Pons (tissue), 1 donor: ENCODE measurements around the gene MTHFD1L.
"Not testable (repeated sequence)": the region's sequence is repeated elsewhere in the genome, so short reads cannot be mapped to it uniquely, and the experiment has no call there.

Experiments used
- DNase-seq: peaks from one replicate; pipeline ENCODE4 v3.0.0-alpha.2; 2016; ENCODE audit warnings: low spot score

MTHFD1L gene

GRCh38 chr6:150865406-150866146, at the start of gene MTHFD1L:
MTHFD1L (plus strand) TSS chr6:150865702; CDS start chr6:150865823, 121 bp downstream.
- DNase-seq: peak; percentile 69

GRCh38 chr6:150816554-150816953, 48.9 kb upstream of the MTHFD1L start:
- not testable (repeated sequence) for DNase-seq

GRCh38 chr6:150822932-150823331, 42.6 kb upstream of the MTHFD1L start:
- DNase-seq: no peak

- DNase-seq: no peak
These were observed 38.7 kb upstream of the MTHFD1L start for GRCh38 chr6:150826788-150827187.

GRCh38 chr6:150828107-150828506, 37.4 kb upstream of the MTHFD1L start:
- not testable (repeated sequence) for DNase-seq

- no peak for DNase-seq
These were observed 34.9 kb upstream of the MTHFD1L start for GRCh38 chr6:150830439-150831165.

GRCh38 chr6:150831577-150831976, 33.9 kb upstream of the MTHFD1L start:
- no peak for DNase-seq

- DNase-seq: no peak
These were observed 29.9 kb upstream of the MTHFD1L start for GRCh38 chr6:150835620-150836019.

GRCh38 chr6:150840185-150840584, 25.3 kb upstream of the MTHFD1L start:
- no peak for DNase-seq

- no peak for DNase-seq
These were observed 24.3 kb upstream of the MTHFD1L start for GRCh38 chr6:150841189-150841588.

GRCh38 chr6:150841697-150842096, 23.8 kb upstream of the MTHFD1L start:
- no peak for DNase-seq

- no peak for DNase-seq
These were observed 21.1 kb upstream of the MTHFD1L start for GRCh38 chr6:150844371-150844770.

- DNase-seq: no peak
These were observed 18.9 kb upstream of the MTHFD1L start for GRCh38 chr6:150846641-150847040.

GRCh38 chr6:150848400-150848799, 17.1 kb upstream of the MTHFD1L start:
- no peak for DNase-seq

- not testable (repeated sequence) for DNase-seq
These were observed 11.1 kb upstream of the MTHFD1L start for GRCh38 chr6:150854392-150854791.

GRCh38 chr6:150855171-150855570, 10.3 kb upstream of the MTHFD1L start:
- not testable (repeated sequence) for DNase-seq

GRCh38 chr6:150857062-150857944, 8.2 kb upstream of the MTHFD1L start:
- DNase-seq: peak; percentile 38

GRCh38 chr6:150857945-150858308, 7.6 kb upstream of the MTHFD1L start:
- no peak for DNase-seq

GRCh38 chr6:150861448-150862168, 3.9 kb upstream of the MTHFD1L start:
- DNase-seq: peak; percentile 68

GRCh38 chr6:150863213-150863928, 2.1 kb upstream of the MTHFD1L start:
- DNase-seq: no peak

GRCh38 chr6:150865043-150865405, 478 bp upstream of the MTHFD1L start:
- DNase-seq: no peak
